ENCODE results near the gene SLC12A7. TPM values are rescaled to one million over a fixed set of nuclear protein-coding genes. Genes with fewer than 3 reads are reported as not detected.

The SLC12A7 gene
- total RNA-seq, 1 experiment from 2014 or later, result 30.8 TPM

DNA sequence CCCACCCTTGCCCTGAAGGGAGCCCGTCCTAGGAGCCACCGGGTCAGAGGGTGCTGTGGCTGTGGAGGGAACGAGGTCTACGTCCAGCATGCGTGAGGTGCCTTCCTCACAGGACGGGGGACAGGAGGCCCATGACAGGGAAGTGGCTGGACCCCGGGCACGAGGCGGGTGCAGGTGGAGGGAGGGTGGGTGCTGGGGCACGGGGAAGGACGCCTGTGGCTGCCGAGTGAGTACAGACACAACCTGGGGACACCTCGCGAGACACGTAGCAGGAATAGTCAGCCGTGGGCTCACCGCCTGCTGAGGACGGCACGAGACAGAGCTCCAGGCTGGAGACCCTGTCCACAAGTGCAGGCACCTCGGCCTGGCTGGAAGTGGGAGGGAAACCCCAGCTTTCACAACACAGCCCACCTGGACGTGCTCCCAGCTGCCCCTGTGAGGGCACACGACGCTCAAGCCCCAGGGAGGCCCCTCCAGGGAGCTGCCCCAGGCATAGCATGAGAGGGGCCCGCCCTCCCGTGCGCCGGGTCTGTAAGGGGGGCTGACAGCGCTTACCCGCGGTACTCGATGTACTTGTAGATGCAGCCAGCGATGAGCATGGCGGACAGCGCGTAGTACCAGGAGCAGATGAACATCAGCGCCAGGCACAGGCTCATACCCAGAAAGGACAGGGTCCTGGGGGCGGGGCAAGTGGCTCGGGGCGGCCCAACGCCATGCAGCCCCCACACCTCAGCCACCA lies 36.9 kb downstream of the SLC12A7 start:
- no peaks in the 10 kb centered on the region for H3K4me1 Mint-ChIP-seq
- no CpG with 5 or more reads among the region's 40 CpGs for WGBS (ENCODE audit: extremely low coverage, insufficient read length, low lambda C conversion rate)
- Histone ChIP-seq H3K79me1 (ENCODE audit: insufficient read depth, low read depth, low read length, poor library complexity, severe bottlenecking) (no peaks in the 10 kb centered on the region), H3K23ac (ENCODE audit: insufficient read length, low read depth, low read length) (no peak overlapping the region), H3K9me3 (ENCODE audit: control insufficient read depth, low read depth, low read length) (no peaks in the 10 kb centered on the region), H3K9ac (ENCODE audit: extremely low read depth, insufficient read length, low read length) (no peak overlapping the region), H2BK20ac (ENCODE audit: low read depth, low read length, poor library complexity, severe bottlenecking) (no peak overlapping the region), H2BK120ac (ENCODE audit: low read depth, low read length, poor library complexity, severe bottlenecking) (no peak overlapping the region), H3K27me3 (ENCODE audit: insufficient read depth, low read length) (no peaks in the 10 kb centered on the region), H3K27ac (ENCODE audit: insufficient read length, low read depth, low read length) (no peak overlapping the region), H3K4ac (ENCODE audit: low read depth, low read length) (no peak overlapping the region), H3K56ac (ENCODE audit: insufficient read length, low read depth, low read length) (no peak overlapping the region), H2BK5ac (ENCODE audit: insufficient read length, low read length) (no peak overlapping the region), H3K79me2 (ENCODE audit: insufficient read depth, low read length) (no peaks in the 10 kb centered on the region; the same call in 1 of the 2 replicates), H4K20me1 (ENCODE audit: control insufficient read depth, insufficient read depth, insufficient read length) (no peaks in the 10 kb centered on the region), H3K4me2 (ENCODE audit: insufficient read depth, insufficient read length, low read length) (no peak overlapping the region), H2BK12ac (ENCODE audit: insufficient read length, low read depth, low read length) (no peak overlapping the region), H3K4me1 (ENCODE audit: insufficient read depth, low read length) (no peaks in the 10 kb centered on the region), H2AFZ (ENCODE audit: low read length) (no peak overlapping the region), H4K8ac (replicated peaks; ENCODE audit: insufficient read length, low read depth, low read length) (no peak overlapping the region), H3K23me2 (ENCODE audit: insufficient read length, low read depth, low read length, poor library complexity, severe bottlenecking) (no peaks in the 10 kb centered on the region), H3K14ac (ENCODE audit: insufficient read depth, low read length) (no peak overlapping the region), H2AK5ac (ENCODE audit: insufficient read length, low read length) (no peak overlapping the region), H4K5ac (ENCODE audit: insufficient read length, low read depth, low read length) (no peak overlapping the region), H3T11ph (ENCODE audit: low read length) (no peak overlapping the region), H4K91ac (ENCODE audit: insufficient read length, low read depth, low read length) (no peak overlapping the region), H3K18ac (ENCODE audit: insufficient read length, low read depth, low read length) (no peak overlapping the region), H2BK15ac (ENCODE audit: low read depth, low read length) (no peak overlapping the region)
- H3K4me3 Mint-ChIP-seq, result no peak overlapping the region
- TF ChIP-seq, protein P1, sequence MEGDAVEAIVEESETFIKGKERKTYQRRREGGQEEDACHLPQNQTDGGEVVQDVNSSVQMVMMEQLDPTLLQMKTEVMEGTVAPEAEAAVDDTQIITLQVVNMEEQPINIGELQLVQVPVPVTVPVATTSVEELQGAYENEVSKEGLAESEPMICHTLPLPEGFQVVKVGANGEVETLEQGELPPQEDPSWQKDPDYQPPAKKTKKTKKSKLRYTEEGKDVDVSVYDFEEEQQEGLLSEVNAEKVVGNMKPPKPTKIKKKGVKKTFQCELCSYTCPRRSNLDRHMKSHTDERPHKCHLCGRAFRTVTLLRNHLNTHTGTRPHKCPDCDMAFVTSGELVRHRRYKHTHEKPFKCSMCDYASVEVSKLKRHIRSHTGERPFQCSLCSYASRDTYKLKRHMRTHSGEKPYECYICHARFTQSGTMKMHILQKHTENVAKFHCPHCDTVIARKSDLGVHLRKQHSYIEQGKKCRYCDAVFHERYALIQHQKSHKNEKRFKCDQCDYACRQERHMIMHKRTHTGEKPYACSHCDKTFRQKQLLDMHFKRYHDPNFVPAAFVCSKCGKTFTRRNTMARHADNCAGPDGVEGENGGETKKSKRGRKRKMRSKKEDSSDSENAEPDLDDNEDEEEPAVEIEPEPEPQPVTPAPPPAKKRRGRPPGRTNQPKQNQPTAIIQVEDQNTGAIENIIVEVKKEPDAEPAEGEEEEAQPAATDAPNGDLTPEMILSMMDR (conservative IDR thresholded peaks at IDR 0.05), result no peak
- H3K27ac Mint-ChIP-seq, result no peak overlapping the region
- no peaks in the 10 kb centered on the region for H3K9me3 Mint-ChIP-seq
- H3K36me3 Mint-ChIP-seq (ENCODE audit: insufficient read depth in 1 of 3, low read depth in 3 of 3), result peaks cover 0 to 21% (median 18%) of the 10 kb centered on the region in 3 experiments; a peak in 5 of 7 replicates
- no peaks in the 10 kb centered on the region for H3K27me3 Mint-ChIP-seq (ENCODE audit: low read depth)
- DNase-seq, result no peak

Data from H9 (cell line).